Endodermal cell (in vitro differentiated cells): ENCODE data around the gene METTL22. TPM values are rescaled to one million over a fixed set of nuclear protein-coding genes. Genes with fewer than 3 reads are reported as not detected.

Experiments used
- DNase-seq: peaks from one replicate; pipeline ENCODE4 v3.0.0-alpha.2; 2017
- H3K27ac ChIP-seq: 2 replicates; pipeline ENCODE4 v1.5.1; 2013; ENCODE audit warnings: mild to moderate bottlenecking, low read depth, low read length, moderate library complexity
- H3K27me3 ChIP-seq: 2 replicates; pipeline ENCODE4 v1.6.1; 2013; ENCODE audit warnings: mild to moderate bottlenecking, low read length, moderate library complexity; ENCODE audit not compliant: insufficient read depth, control insufficient read depth, poor library complexity, severe bottlenecking
- H3K36me3 ChIP-seq: 2 replicates; pipeline ENCODE4 v1.7.0; 2013; ENCODE audit warnings: mild to moderate bottlenecking, low read length, moderate library complexity; ENCODE audit not compliant: control insufficient read depth, insufficient read depth
- H3K4me1 ChIP-seq: one replicate; pipeline ENCODE4 v1.7.0; 2013; ENCODE audit warnings: low read length; ENCODE audit not compliant: control insufficient read depth, insufficient read depth
- H3K4me3 ChIP-seq: 2 replicates; pipeline ENCODE4 v1.5.1; 2013; ENCODE audit warnings: mild to moderate bottlenecking, low read length, moderate library complexity
- H3K9ac ChIP-seq: 2 replicates; pipeline ENCODE4 v1.6.1; 2013; ENCODE audit warnings: mild to moderate bottlenecking, low read length, moderate library complexity; ENCODE audit not compliant: poor library complexity, severe bottlenecking; ENCODE audit errors: extremely low read depth
- H3K9me3 ChIP-seq: 2 replicates; pipeline ENCODE4 v1.6.1; 2013; ENCODE audit warnings: mild to moderate bottlenecking, low read length, moderate library complexity; ENCODE audit not compliant: control insufficient read depth
- H3K27ac Mint-ChIP-seq: 2 replicates; pipeline ENCODE4 v1.8.0; 2020; ENCODE audit warnings: mixed read lengths
- H3K27me3 Mint-ChIP-seq: 2 replicates; pipeline ENCODE4 v1.8.0; 2021; ENCODE audit warnings: mild to moderate bottlenecking, mixed read lengths; ENCODE audit not compliant: insufficient read depth
- H3K36me3 Mint-ChIP-seq: 2 replicates; pipeline ENCODE4 v1.8.0; 2020; ENCODE audit warnings: low read depth, mixed read lengths
- H3K4me1 Mint-ChIP-seq: 2 replicates; pipeline ENCODE4 v1.8.0; 2020; ENCODE audit warnings: mixed read lengths
- H3K4me3 Mint-ChIP-seq: 2 replicates; pipeline ENCODE4 v1.8.0; 2020; ENCODE audit warnings: mild to moderate bottlenecking, moderate library complexity, mixed read lengths
- H3K9me3 Mint-ChIP-seq: 2 replicates; pipeline ENCODE4 v1.8.0; 2020; ENCODE audit warnings: mild to moderate bottlenecking, mixed read lengths
- CTCF ChIP-seq: fragments of 200-600 bp; sonication (generic); conservative IDR thresholded peaks from 2 replicates; pipeline ENCODE4 v1.5.0; 2021; ENCODE audit warnings: antibody characterized with exemption, mild to moderate bottlenecking
- WGBS, 2 experiments: methylation state at CpG; one replicate each; pipeline versions ENCODE4 v1.1.5 to v1.1.7; 2013; ENCODE audit warnings: missing lambda C conversion rate in 2 of 2, mixed read lengths in 1 of 2; ENCODE audit not compliant: insufficient coverage in 1 of 2, insufficient read length in 1 of 2; 5-methylcytosine and 5-hydroxymethylcytosine counted together
- total RNA-seq, 2 donors: library from RNA; stranded (reverse); fragmentation: NEBNext Ultra II Directional in 1 of 2; extraction: Animal tissue kit (Norgen Biotek cat#: 25700) in 1 of 2; gene quantifications; 2 replicates in 1 of 2; 3 replicates in 1 of 2; pipeline ENCODE4 v1.2.1, GENCODE V29; 2021

The METTL22 gene
- total RNA-seq, 2 donors from 2014 or later: 55.1 to 70.5 TPM

DNA sequence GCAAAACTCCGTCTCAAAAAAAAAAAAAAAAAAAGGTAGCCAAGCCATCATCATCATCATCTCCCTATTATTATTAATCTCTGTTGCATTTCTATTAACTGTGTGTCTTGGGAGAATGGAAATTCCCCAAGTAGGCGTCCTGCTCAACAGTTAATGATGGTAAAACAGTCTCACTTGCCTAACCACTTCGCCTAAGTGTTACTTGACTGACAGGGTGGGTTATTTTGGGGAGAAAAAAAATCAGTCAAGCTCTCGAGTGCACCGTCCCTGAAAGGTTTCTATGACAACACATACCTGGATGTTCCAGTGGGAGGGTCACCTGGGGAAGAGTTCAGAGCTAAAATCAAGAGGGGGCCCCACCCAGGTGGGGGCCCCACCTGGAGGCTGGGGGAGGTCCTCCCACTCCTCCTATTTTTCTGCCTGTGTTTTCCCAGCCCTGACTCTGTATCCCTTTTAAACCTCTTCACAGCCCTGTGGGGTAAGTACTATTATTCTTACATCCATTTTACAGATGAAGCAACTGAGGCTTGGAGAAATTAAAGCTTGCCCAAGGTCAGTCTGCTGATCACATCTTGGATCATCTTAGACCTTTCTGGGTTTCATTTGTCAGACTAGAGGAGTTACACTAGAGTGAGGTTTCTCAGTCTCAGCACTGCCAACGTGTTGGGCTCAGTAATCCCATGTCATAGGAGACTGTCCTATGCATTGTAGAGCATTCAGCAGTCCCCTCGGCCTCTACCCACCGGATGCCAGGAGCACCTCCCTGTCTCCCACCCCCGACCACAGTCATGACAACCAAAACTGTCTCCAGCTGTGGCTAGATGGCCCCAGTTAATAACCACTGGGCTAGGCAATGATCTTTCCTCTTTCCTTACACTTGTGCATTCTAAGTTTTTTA, 41.9 kb downstream of the METTL22 start:
- no peaks in the 10 kb centered on the region for H3K27me3 ChIP-seq
- no peaks in the 10 kb centered on the region for H3K36me3 Mint-ChIP-seq
- no peaks in the 10 kb centered on the region for H3K4me1 ChIP-seq
- H3K27me3 Mint-ChIP-seq: peaks cover 2% of the 10 kb centered on the region
- no peaks in the 10 kb centered on the region for H3K36me3 ChIP-seq
- H3K9ac ChIP-seq: no peak overlapping the region
- DNase-seq: no peak
- peaks cover 4% of the 10 kb centered on the region for H3K4me1 Mint-ChIP-seq
- WGBS, 2 experiments: 82 to 87% methylated on average over 5 to 8 of the region's 9 CpGs
- H3K9me3 ChIP-seq: no peaks in the 10 kb centered on the region
- H3K27ac ChIP-seq: no peak overlapping the region
- no peak overlapping the region for H3K27ac Mint-ChIP-seq
- H3K4me3 Mint-ChIP-seq: no peak overlapping the region
- no peaks in the 10 kb centered on the region for H3K9me3 Mint-ChIP-seq
- H3K4me3 ChIP-seq: no peak overlapping the region
- no peak for TF ChIP-seq CTCF

GRCh38 chr16:8665529-8665928, 44.0 kb downstream of the METTL22 start:
- no peaks in the 10 kb centered on the region for H3K36me3 ChIP-seq
- no peak for TF ChIP-seq CTCF
- H3K27ac ChIP-seq: no peak overlapping the region
- no peak overlapping the region for H3K4me3 ChIP-seq
- H3K27me3 ChIP-seq: no peaks in the 10 kb centered on the region
- Mint-ChIP-seq H3K27me3 (peaks cover 6% of the 10 kb centered on the region), H3K27ac (no peak overlapping the region), H3K4me3 (no peak overlapping the region), H3K36me3 (no peaks in the 10 kb centered on the region), H3K4me1 (peaks cover 4% of the 10 kb centered on the region), H3K9me3 (no peaks in the 10 kb centered on the region)
- H3K9ac ChIP-seq: no peak overlapping the region
- DNase-seq: peak; percentile 84
- WGBS, 2 experiments: 62 to 66% methylated on average over 6 of the region's 6 CpGs
- no peaks in the 10 kb centered on the region for H3K9me3 ChIP-seq
- no peaks in the 10 kb centered on the region for H3K4me1 ChIP-seq

- no peak overlapping the region for H3K27ac Mint-ChIP-seq
- H3K27ac ChIP-seq: no peak overlapping the region
- H3K36me3 Mint-ChIP-seq: no peaks in the 10 kb centered on the region
- TF ChIP-seq CTCF: no peak
- H3K4me3 Mint-ChIP-seq: no peak overlapping the region
- no peaks in the 10 kb centered on the region for H3K9me3 Mint-ChIP-seq
- no peaks in the 10 kb centered on the region for H3K27me3 ChIP-seq
- no peaks in the 10 kb centered on the region for H3K9me3 ChIP-seq
- H3K4me1 Mint-ChIP-seq: peaks cover 4% of the 10 kb centered on the region
- 86 to 92% methylated on average over 2 to 3 of the region's 3 CpGs for WGBS, 2 experiments
- no peak for DNase-seq
- H3K27me3 Mint-ChIP-seq: peaks cover 10% of the 10 kb centered on the region
- no peak overlapping the region for H3K4me3 ChIP-seq
- no peaks in the 10 kb centered on the region for H3K36me3 ChIP-seq
- H3K4me1 ChIP-seq: no peaks in the 10 kb centered on the region
- no peak overlapping the region for H3K9ac ChIP-seq
These were observed 46.0 kb downstream of the METTL22 start for GRCh38 chr16:8667492-8667891.
